IMR-90 (cell line): ENCODE data around the gene LRRC1. TPM values are rescaled to one million over a fixed set of nuclear protein-coding genes. Genes with fewer than 3 reads are reported as not detected.

Source experiments
- ATAC-seq: fragments of 200-7000 bp; cut with Tn5 transposase; 2 replicates; pipeline ENCODE4 v1.9.1; 2020; ENCODE audit warnings: low read depth, mild to moderate bottlenecking, moderate library complexity
- BruUV-seq: library from RNA; stranded (reverse); fragments of 400-500 nt; replicated peaks from 2 replicates; lab custom pipeline; 2021; lab: Mats Ljungman, UMichigan
- CTCF ChIA-PET: fragments of 300-600 bp; formaldehyde crosslinking; extraction: SDS; loops from one replicate; lab custom pipeline; 2021; ENCODE audit warnings: antibody characterized with exemption; lab: Yijun Ruan, JAX
- POLR2A ChIA-PET: fragments of 300-600 bp; sonication (Branson Sonifier 250); formaldehyde crosslinking; loops from one replicate; lab custom pipeline; 2022; ENCODE audit warnings: antibody characterized with exemption; ENCODE audit not compliant: unreplicated experiment; lab: Charles Lee
- DNase-seq: peaks from one replicate; pipeline ENCODE4 v3.0.0; 2013
- H2AFZ ChIP-seq: replicated peaks from 2 replicates; pipeline ENCODE3; 2013; ENCODE audit warnings: low read length, mild to moderate bottlenecking; ENCODE audit not compliant: poor library complexity
- H2AK5ac ChIP-seq: 2 replicates; pipeline ENCODE4 v1.6.1; 2013; ENCODE audit warnings: low read depth, low read length, inconsistent platforms
- H2AK9ac ChIP-seq: replicated peaks from 2 replicates; pipeline ENCODE3; 2013; ENCODE audit warnings: mild to moderate bottlenecking, low read depth, low read length, moderate library complexity; ENCODE audit not compliant: poor library complexity
- H2BK120ac ChIP-seq: 2 replicates; pipeline ENCODE4 v1.6.1; 2013; ENCODE audit warnings: low read depth, low read length, inconsistent platforms
- H2BK15ac ChIP-seq: 3 replicates; pipeline ENCODE4 v1.6.1; 2013; ENCODE audit warnings: low read depth, low read length, inconsistent platforms
- H2BK20ac ChIP-seq: 2 replicates; pipeline ENCODE4 v1.6.1; 2013; ENCODE audit warnings: low read depth, mild to moderate bottlenecking, inconsistent platforms, low read length, moderate library complexity
- H2BK5ac ChIP-seq: 2 replicates; pipeline ENCODE4 v1.6.1; 2013; ENCODE audit warnings: mild to moderate bottlenecking, low read depth, low read length, inconsistent platforms; ENCODE audit not compliant: poor library complexity, severe bottlenecking
- H3K14ac ChIP-seq: replicated peaks from 2 replicates; pipeline ENCODE4 v1.6.1; 2013; ENCODE audit warnings: low read depth, low read length, inconsistent platforms
- H3K18ac ChIP-seq: 2 replicates; pipeline ENCODE4 v1.6.1; 2013; ENCODE audit warnings: low read depth, low read length, control low read depth
- H3K23ac ChIP-seq: 2 replicates; pipeline ENCODE4 v1.6.1; 2013; ENCODE audit warnings: low read depth, low read length, inconsistent platforms
- H3K27ac ChIP-seq: 2 replicates; pipeline ENCODE4 v1.5.1; 2013; ENCODE audit warnings: mild to moderate bottlenecking, control low read depth, low read length; ENCODE audit not compliant: insufficient read depth
- H3K27me3 ChIP-seq: 2 replicates; pipeline ENCODE4 v1.6.1; 2013; ENCODE audit warnings: low read length; ENCODE audit not compliant: control insufficient read depth, insufficient read depth
- H3K36me3 ChIP-seq: 2 replicates; pipeline ENCODE4 v1.6.1; 2013; ENCODE audit warnings: low read length, mixed read lengths; ENCODE audit not compliant: control insufficient read depth, insufficient read depth
- H3K4ac ChIP-seq: 2 replicates; pipeline ENCODE4 v1.6.1; 2013; ENCODE audit warnings: low read depth, low read length, inconsistent platforms
- H3K4me1 ChIP-seq: 2 replicates; pipeline ENCODE4 v1.6.1; 2013; ENCODE audit warnings: low read length, mixed read lengths; ENCODE audit not compliant: control insufficient read depth, insufficient read depth
- H3K4me2 ChIP-seq: 2 replicates; pipeline ENCODE4 v1.6.1; 2013; ENCODE audit warnings: low read depth, mild to moderate bottlenecking, control low read depth, low read length, moderate library complexity
- H3K4me3 ChIP-seq: 2 replicates; pipeline ENCODE4 v1.5.1; 2013; ENCODE audit warnings: low read depth, mild to moderate bottlenecking, control low read depth, low read length, moderate library complexity; ENCODE audit not compliant: insufficient read depth
- H3K56ac ChIP-seq: 2 replicates; pipeline ENCODE4 v1.6.1; 2013; ENCODE audit warnings: low read length, inconsistent platforms; ENCODE audit not compliant: insufficient read depth; ENCODE audit errors: extremely low read depth
- H3K79me1 ChIP-seq, 2 experiments: 2 replicates each; pipeline ENCODE4 v1.6.1; 2013; ENCODE audit warnings: low read length in 2 of 2, inconsistent platforms in 1 of 2, low read depth in 1 of 2
- H3K9ac ChIP-seq: 2 replicates; pipeline ENCODE4 v1.6.1; 2013; ENCODE audit warnings: low read depth, low read length, control low read depth
- H3K9me1 ChIP-seq: 2 replicates; pipeline ENCODE4 v1.6.1; 2013; ENCODE audit warnings: low read length, inconsistent platforms; ENCODE audit not compliant: insufficient read depth
- H3K9me3 ChIP-seq: 2 replicates; pipeline ENCODE4 v1.6.1; 2013; ENCODE audit warnings: low read length; ENCODE audit not compliant: control insufficient read depth, insufficient read depth
- H4K20me1 ChIP-seq: 2 replicates; pipeline ENCODE4 v1.6.1; 2013; ENCODE audit warnings: low read length, inconsistent platforms; ENCODE audit not compliant: insufficient read depth
- H4K5ac ChIP-seq: 2 replicates; pipeline ENCODE4 v1.6.1; 2013; ENCODE audit warnings: mild to moderate bottlenecking, low read depth, low read length, control low read depth
- H4K8ac ChIP-seq, 2 experiments: 2 replicates each; pipeline ENCODE4 v1.6.1; 2013; ENCODE audit warnings: low read depth in 2 of 2, low read length in 2 of 2, control low read depth in 1 of 2, inconsistent platforms in 1 of 2
- H4K91ac ChIP-seq: 2 replicates; pipeline ENCODE4 v1.6.1; 2013; ENCODE audit warnings: low read depth, low read length, inconsistent platforms; ENCODE audit not compliant: insufficient read depth
- MAFK ChIP-seq: IDR thresholded peaks from 2 replicates; pipeline ENCODE4 v1.6.1; 2012; ENCODE audit warnings: low read depth, low read length, improper control_type of control experiment
- NFE2L2 ChIP-seq: fragments of 150-350 bp; IDR thresholded peaks from 2 replicates; pipeline ENCODE4 v1.6.1; 2016; ENCODE audit warnings: low read depth, mild to moderate bottlenecking, low read length
- RFX5 ChIP-seq: IDR thresholded peaks from 2 replicates; pipeline ENCODE4 v1.8.0; 2012; ENCODE audit warnings: low read depth, mild to moderate bottlenecking, low read length, moderate library complexity
- SMC3 ChIP-seq: fragments of 150-350 bp; IDR thresholded peaks from 2 replicates; pipeline ENCODE4 v1.6.1; 2016; ENCODE audit warnings: low read depth, mild to moderate bottlenecking, antibody characterized with exemption, low read length, moderate library complexity
- WGBS, 2 experiments: methylation state at CpG; one replicate each; pipeline versions ENCODE4 v1.1.5 to v1.1.7; 2013; ENCODE audit warnings: missing lambda C conversion rate in 2 of 2; ENCODE audit not compliant: insufficient read length in 1 of 2; ENCODE audit errors: extremely low coverage in 2 of 2; 5-methylcytosine and 5-hydroxymethylcytosine counted together
- dilution Hi-C: fragments of 300-500 bp; cut with HindIII; formaldehyde crosslinking; loops from one replicate; pipeline ENCODE4 v1.14.3; 2018; ENCODE audit warnings: low sequenced_read_pairs; ENCODE audit not compliant: unreplicated experiment
- in situ Hi-C: fragments of 300-500 bp; cut with MboI; formaldehyde crosslinking; loops from 3 replicates; pipeline ENCODE4 v1.14.3; 2019; ENCODE audit warnings: low sequenced_read_pairs, inconsistent platforms, mixed read lengths
- intact Hi-C: fragments of 100-400 bp; cut with micrococcal nuclease; formaldehyde crosslinking; loops from 2 replicates; pipeline ENCODE4 v1.10.0; 2022
- polyA plus RNA-seq, 3 experiments: library from polyadenylated mRNA; depleted of rRNA; stranded (reverse); fragments of >200 nt; gene quantifications; 2 replicates each; pipeline ENCODE4 v1.2.3, GENCODE V29; 2012; ENCODE audit warnings: low replicate concordance in 1 of 3
- total RNA-seq: library from RNA; depleted of rRNA; stranded (reverse); fragments of >200 nt; gene quantifications from 2 replicates; pipeline ENCODE4 v1.2.3, GENCODE V29; 2012
- TF ChIP-seq, protein P1 (sequence below): fragments of 150-350 bp; IDR thresholded peaks from 2 replicates; pipeline ENCODE4 v1.6.1; 2016; ENCODE audit warnings: low read depth, mild to moderate bottlenecking, low read length, moderate library complexity, borderline replicate concordance

The LRRC1 gene
- total and polyA plus RNA-seq, 2 of the 4 experiments (the other 2 are of a cell fraction), result 5.1 to 6.1 TPM

DNA sequence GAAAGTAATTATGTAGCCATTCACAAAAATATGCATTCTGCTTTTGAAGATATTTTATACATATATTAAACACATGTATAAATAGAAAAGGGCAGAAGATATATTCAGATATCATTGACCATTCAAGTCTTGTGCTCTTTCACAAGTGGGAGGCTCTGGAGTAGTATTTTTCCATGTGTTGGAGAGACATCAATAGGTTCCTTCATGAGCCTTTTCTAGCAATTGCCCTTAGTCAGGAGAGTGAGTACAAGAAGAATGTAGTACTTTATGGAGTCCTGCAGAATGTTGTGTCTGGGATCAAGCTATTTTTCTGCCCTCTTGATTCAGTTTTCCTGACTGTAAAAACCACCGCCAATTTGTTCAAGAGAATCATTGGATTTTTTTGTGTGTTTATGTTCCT is 117.9 kb downstream of the LRRC1 start:
- Histone ChIP-seq H2BK15ac (no peak overlapping the region), H3K27me3 (no peaks in the 10 kb centered on the region), H3K4me2 (no peak overlapping the region), H3K9me3 (no peaks in the 10 kb centered on the region), H2AFZ (no peak overlapping the region), H2BK20ac (no peak overlapping the region), H3K9me1 (no peaks in the 10 kb centered on the region), H4K8ac (no peak overlapping the region), H3K18ac (no peak overlapping the region), H3K4me3 (no peak overlapping the region), H2BK5ac (no peak overlapping the region), H4K5ac (no peak overlapping the region), H3K4me1 (no peaks in the 10 kb centered on the region), H2BK120ac (no peak overlapping the region), H3K9ac (no peak overlapping the region), H3K27ac (no peak overlapping the region), H3K23ac (no peak overlapping the region), H3K14ac (no peak overlapping the region), H3K56ac (no peak overlapping the region), H2AK5ac (no peak overlapping the region), H4K91ac (no peak overlapping the region), H3K36me3 (peaks cover 4% of the 10 kb centered on the region; the same call in 1 of the 2 replicates), H2AK9ac (no peak overlapping the region), H3K79me1 (no peaks in the 10 kb centered on the region; a peak in 1 of 4 replicates), H4K20me1 (no peaks in the 10 kb centered on the region), H3K4ac (no peak overlapping the region)
- BruUV-seq, result no TSS peak
- in situ Hi-C loops (no loop called here), dilution Hi-C loops (no loop called here), intact Hi-C loops (no loop called here)
- DNase-seq (no peak), ATAC-seq (no peak)
- ChIA-PET POLR2A (no interaction called here), CTCF (interaction anchor here (1.2 kb wide), 1 partner anchor 9 kb away, joined by 3 read pairs; no protein-coding TSS in a partner anchor)
- no peak for TF ChIP-seq SMC3
- no peak for TF ChIP-seq MAFK
- no peak for TF ChIP-seq RFX5
- TF ChIP-seq, protein P1, sequence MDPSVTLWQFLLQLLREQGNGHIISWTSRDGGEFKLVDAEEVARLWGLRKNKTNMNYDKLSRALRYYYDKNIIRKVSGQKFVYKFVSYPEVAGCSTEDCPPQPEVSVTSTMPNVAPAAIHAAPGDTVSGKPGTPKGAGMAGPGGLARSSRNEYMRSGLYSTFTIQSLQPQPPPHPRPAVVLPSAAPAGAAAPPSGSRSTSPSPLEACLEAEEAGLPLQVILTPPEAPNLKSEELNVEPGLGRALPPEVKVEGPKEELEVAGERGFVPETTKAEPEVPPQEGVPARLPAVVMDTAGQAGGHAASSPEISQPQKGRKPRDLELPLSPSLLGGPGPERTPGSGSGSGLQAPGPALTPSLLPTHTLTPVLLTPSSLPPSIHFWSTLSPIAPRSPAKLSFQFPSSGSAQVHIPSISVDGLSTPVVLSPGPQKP, result no peak
- TF ChIP-seq NFE2L2, result no peak
- no CpG with 5 or more reads among the region's 1 CpG for WGBS, 2 experiments
